Tibial nerve (tissue), 4 donors: ENCODE data around the gene FAM219B.

Source experiments
- CTCF ChIP-seq, 5 experiments: fragments of 200-600 bp in 3 of 5; fragments of 450-650 bp in 2 of 5; sonication (generic) in 3 of 5; IDR thresholded peaks; one replicate each; pipeline ENCODE4 v1.5.1; 2016 to 2019; ENCODE audit warnings: antibody characterized with exemption in 5 of 5, mild to moderate bottlenecking in 3 of 5, moderate library complexity in 2 of 5
- EP300 ChIP-seq, 2 donors: sonication (generic); formaldehyde crosslinking; IDR thresholded peaks; one replicate each; pipeline ENCODE4 v1.6.1; 2017; ENCODE audit warnings: antibody characterized with exemption in 2 of 2, mild to moderate bottlenecking in 1 of 2
- POLR2A ChIP-seq, 2 donors: fragments of 450-650 bp; IDR thresholded peaks; one replicate each; pipeline ENCODE4 v1.6.1; 2017; ENCODE audit warnings: antibody characterized with exemption in 2 of 2, mild to moderate bottlenecking in 2 of 2, moderate library complexity in 2 of 2

- TF ChIP-seq CTCF (IDR thresholded peaks at IDR 0.05): no peak
- TF ChIP-seq EP300 (IDR thresholded peaks at IDR 0.05): no peak
- TF ChIP-seq POLR2A (IDR thresholded peaks at IDR 0.05): no peak
These were observed 13.8 kb upstream of the FAM219B start for GRCh38 chr15:74920456-74920855.
